ENCODE results near the gene PID1.

DNA sequence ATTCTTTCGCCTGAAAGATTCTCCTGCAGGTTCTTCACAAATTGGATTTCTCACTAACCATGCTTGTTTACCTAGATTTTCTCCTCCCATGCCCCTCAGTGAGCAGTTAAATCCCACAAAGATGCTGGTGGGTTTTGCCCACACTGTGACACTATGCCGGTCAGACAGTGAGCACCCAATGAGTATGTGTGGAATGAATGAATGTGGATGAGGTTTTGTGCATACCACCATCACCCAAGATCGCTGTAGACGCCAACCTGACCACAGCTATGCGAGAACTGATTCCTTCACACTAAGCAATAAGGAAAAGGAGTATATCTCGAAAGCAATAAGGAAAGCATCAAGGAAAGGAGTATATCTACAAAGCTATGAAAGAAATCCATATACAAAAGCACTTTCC, 116.7 kb downstream of the PID1 start:
- TF ChIP-seq, protein P1, sequence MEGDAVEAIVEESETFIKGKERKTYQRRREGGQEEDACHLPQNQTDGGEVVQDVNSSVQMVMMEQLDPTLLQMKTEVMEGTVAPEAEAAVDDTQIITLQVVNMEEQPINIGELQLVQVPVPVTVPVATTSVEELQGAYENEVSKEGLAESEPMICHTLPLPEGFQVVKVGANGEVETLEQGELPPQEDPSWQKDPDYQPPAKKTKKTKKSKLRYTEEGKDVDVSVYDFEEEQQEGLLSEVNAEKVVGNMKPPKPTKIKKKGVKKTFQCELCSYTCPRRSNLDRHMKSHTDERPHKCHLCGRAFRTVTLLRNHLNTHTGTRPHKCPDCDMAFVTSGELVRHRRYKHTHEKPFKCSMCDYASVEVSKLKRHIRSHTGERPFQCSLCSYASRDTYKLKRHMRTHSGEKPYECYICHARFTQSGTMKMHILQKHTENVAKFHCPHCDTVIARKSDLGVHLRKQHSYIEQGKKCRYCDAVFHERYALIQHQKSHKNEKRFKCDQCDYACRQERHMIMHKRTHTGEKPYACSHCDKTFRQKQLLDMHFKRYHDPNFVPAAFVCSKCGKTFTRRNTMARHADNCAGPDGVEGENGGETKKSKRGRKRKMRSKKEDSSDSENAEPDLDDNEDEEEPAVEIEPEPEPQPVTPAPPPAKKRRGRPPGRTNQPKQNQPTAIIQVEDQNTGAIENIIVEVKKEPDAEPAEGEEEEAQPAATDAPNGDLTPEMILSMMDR (IDR thresholded peaks at IDR 0.05): no peak
- no peak for TF ChIP-seq POLR2A (IDR thresholded peaks at IDR 0.05)

Data from body of pancreas (tissue), 4 donors.